ENCODE data around the gene FAM229B. TPM values are rescaled to one million over a fixed set of nuclear protein-coding genes. Genes with fewer than 3 reads are reported as not detected.
"Not testable (repeated sequence)": the region's sequence is repeated elsewhere in the genome, so short reads cannot be mapped to it uniquely, and the experiment has no call there.

FAM229B gene
- total RNA-seq, 2 donors from 2014 or later: 21.0 to 24.3 TPM

DNA sequence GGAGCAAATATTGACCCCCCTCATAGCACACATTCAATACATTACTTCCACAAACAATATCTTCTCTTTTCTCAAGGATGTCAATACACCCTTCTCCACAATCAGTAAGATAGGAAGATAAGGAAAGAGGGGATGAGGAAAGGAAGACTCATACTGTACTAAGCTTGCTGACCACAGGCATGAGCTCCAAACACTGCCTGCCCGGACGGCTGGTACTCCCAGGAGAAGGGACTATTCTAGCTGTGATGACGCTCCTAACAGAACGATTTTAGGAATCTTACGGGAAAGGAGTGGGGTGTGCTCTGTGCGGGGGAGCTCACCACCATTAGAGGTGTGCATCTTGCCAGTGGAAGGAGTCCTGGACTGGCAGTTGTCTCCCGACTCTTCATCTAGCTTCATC, 37.4 kb upstream of the FAM229B start:
- Mint-ChIP-seq H3K27ac (no peak overlapping the region), H3K27me3 (ENCODE audit: insufficient read depth) (no peaks in the 10 kb centered on the region), H3K4me1 (peaks cover 5% of the 10 kb centered on the region), H3K36me3 (ENCODE audit: low read depth) (no peaks in the 10 kb centered on the region), H3K4me3 (no peak overlapping the region), H3K9me3 (peaks cover 12% of the 10 kb centered on the region)
- no peaks in the 10 kb centered on the region for H3K36me3 ChIP-seq (ENCODE audit: control insufficient read depth, insufficient read depth, low read length)
- H3K4me1 ChIP-seq (ENCODE audit: control insufficient read depth, insufficient read depth, low read length): no peaks in the 10 kb centered on the region
- TF ChIP-seq CTCF (conservative IDR thresholded peaks at IDR 0.05): no peak
- no peak overlapping the region for H3K27ac ChIP-seq (ENCODE audit: low read depth, low read length)
- H3K4me3 ChIP-seq (ENCODE audit: low read length): no peak overlapping the region
- peaks cover 6% of the 10 kb centered on the region for H3K27me3 ChIP-seq (ENCODE audit: control insufficient read depth, insufficient read depth, low read length, poor library complexity, severe bottlenecking)
- H3K9ac ChIP-seq (ENCODE audit: extremely low read depth, low read length, poor library complexity, severe bottlenecking): no peak overlapping the region
- peaks cover 7% of the 10 kb centered on the region for H3K9me3 ChIP-seq (ENCODE audit: control insufficient read depth, low read length)
- 95 to 99% methylated on average over 7 of the region's 7 CpGs for WGBS, 2 experiments (ENCODE audit: insufficient coverage in 1 of 2, insufficient read length in 1 of 2)
- no peak for DNase-seq

- TF ChIP-seq CTCF (conservative IDR thresholded peaks at IDR 0.05): no peak
- H3K4me3 ChIP-seq (ENCODE audit: low read length): no peak overlapping the region
- H3K27me3 Mint-ChIP-seq (ENCODE audit: insufficient read depth): no peaks in the 10 kb centered on the region
- WGBS, 2 experiments (ENCODE audit: insufficient coverage in 1 of 2, insufficient read length in 1 of 2): 94 to 100% methylated on average over 2 to 5 of the region's 5 CpGs
- peaks cover 9% of the 10 kb centered on the region for H3K27me3 ChIP-seq (ENCODE audit: control insufficient read depth, insufficient read depth, low read length, poor library complexity, severe bottlenecking)
- H3K36me3 ChIP-seq (ENCODE audit: control insufficient read depth, insufficient read depth, low read length): no peaks in the 10 kb centered on the region
- H3K9me3 ChIP-seq (ENCODE audit: control insufficient read depth, low read length): peaks cover 7% of the 10 kb centered on the region
- no peak overlapping the region for H3K27ac Mint-ChIP-seq
- H3K9me3 Mint-ChIP-seq: peaks cover 12% of the 10 kb centered on the region
- H3K4me1 ChIP-seq (ENCODE audit: control insufficient read depth, insufficient read depth, low read length): no peaks in the 10 kb centered on the region
- H3K4me1 Mint-ChIP-seq: peaks cover 5% of the 10 kb centered on the region
- H3K36me3 Mint-ChIP-seq (ENCODE audit: low read depth): no peaks in the 10 kb centered on the region
- no peak for DNase-seq
- no peak overlapping the region for H3K4me3 Mint-ChIP-seq
- no peak overlapping the region for H3K27ac ChIP-seq (ENCODE audit: low read depth, low read length)
- H3K9ac ChIP-seq (ENCODE audit: extremely low read depth, low read length, poor library complexity, severe bottlenecking): no peak overlapping the region
Measured at GRCh38 chr6:112050429-112050828, 37.0 kb upstream of the FAM229B start.

DNA sequence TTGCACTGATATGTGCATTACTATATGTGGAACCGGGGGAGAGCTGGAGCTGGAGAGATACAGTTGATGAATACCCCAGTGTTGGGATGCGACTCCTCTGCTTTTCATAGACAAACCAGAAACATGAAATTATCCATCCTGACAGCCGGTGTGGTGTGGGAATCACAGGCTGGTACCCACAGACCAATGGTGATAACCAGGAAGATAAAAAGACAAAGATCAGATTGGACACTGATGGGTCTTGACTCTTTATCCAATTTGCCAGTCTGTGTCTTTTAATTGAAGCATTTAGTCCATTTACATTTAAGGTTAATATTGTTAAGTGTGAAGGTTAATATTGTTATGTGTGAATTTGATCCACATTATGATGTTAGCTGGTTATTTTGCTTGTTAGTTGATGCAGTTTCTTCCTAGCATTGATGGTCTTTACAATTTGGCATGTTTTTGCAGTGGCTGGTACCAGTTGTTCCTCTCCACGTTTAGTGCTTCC, 36.1 kb upstream of the FAM229B start:
- not testable (repeated sequence) for H3K27me3 Mint-ChIP-seq (ENCODE audit: insufficient read depth); H3K36me3 ChIP-seq (ENCODE audit: control insufficient read depth, insufficient read depth, low read length); H3K36me3 Mint-ChIP-seq (ENCODE audit: low read depth); H3K27ac ChIP-seq (ENCODE audit: low read depth, low read length); DNase-seq; H3K4me1 ChIP-seq (ENCODE audit: control insufficient read depth, insufficient read depth, low read length); H3K9ac ChIP-seq (ENCODE audit: extremely low read depth, low read length, poor library complexity, severe bottlenecking); H3K4me1 Mint-ChIP-seq; H3K4me3 ChIP-seq (ENCODE audit: low read length); H3K9me3 ChIP-seq (ENCODE audit: control insufficient read depth, low read length); H3K4me3 Mint-ChIP-seq; H3K27ac Mint-ChIP-seq
- H3K9me3 Mint-ChIP-seq: peaks cover 12% of the 10 kb centered on the region
- H3K27me3 ChIP-seq (ENCODE audit: control insufficient read depth, insufficient read depth, low read length, poor library complexity, severe bottlenecking): peaks cover 16% of the 10 kb centered on the region
- WGBS, 2 experiments (ENCODE audit: insufficient coverage in 1 of 2, insufficient read length in 1 of 2): 96 to 100% methylated on average over 1 to 4 of the region's 4 CpGs

GRCh38 chr6:112054001-112054400, 33.4 kb upstream of the FAM229B start, which contains the start of gene CCN6:
CCN6 (plus strand) TSS chr6:112054104; CDS start chr6:112054358, 254 bp downstream.
- H3K36me3 Mint-ChIP-seq (ENCODE audit: low read depth): no peaks in the 10 kb centered on the region
- Histone ChIP-seq H3K4me3 (ENCODE audit: low read length) (no peak within 1 kb of the TSS), H3K36me3 (ENCODE audit: control insufficient read depth, insufficient read depth, low read length) (no peaks in the 10 kb centered on the region), H3K27ac (ENCODE audit: low read depth, low read length) (no peak within 1 kb of the TSS), H3K9me3 (ENCODE audit: control insufficient read depth, low read length) (no peaks in the 10 kb centered on the region), H3K27me3 (ENCODE audit: control insufficient read depth, insufficient read depth, low read length, poor library complexity, severe bottlenecking) (peaks cover 43% of the 10 kb centered on the region), H3K4me1 (ENCODE audit: control insufficient read depth, insufficient read depth, low read length) (no peaks in the 10 kb centered on the region), H3K9ac (ENCODE audit: extremely low read depth, low read length, poor library complexity, severe bottlenecking) (no peak within 1 kb of the TSS)
- TF ChIP-seq CTCF (conservative IDR thresholded peaks at IDR 0.05): no peak
- WGBS, 2 experiments (ENCODE audit: insufficient coverage in 1 of 2, insufficient read length in 1 of 2): 86 to 100% methylated on average over 6 to 12 of the region's 12 CpGs
- H3K9me3 Mint-ChIP-seq: no peaks in the 10 kb centered on the region
- no peak for DNase-seq
- H3K4me3 Mint-ChIP-seq: no peak within 1 kb of the TSS
- no peaks in the 10 kb centered on the region for H3K4me1 Mint-ChIP-seq
- no peak within 1 kb of the TSS for H3K27ac Mint-ChIP-seq
- H3K27me3 Mint-ChIP-seq (ENCODE audit: insufficient read depth): peaks cover 1% of the 10 kb centered on the region
